BE2C (cell line): ENCODE results near the gene EARS2.

ENCODE experiments used
- DNase-seq: peaks from one replicate; pipeline ENCODE4 v3.0.0-alpha.2; 2020
- H3K27me3 ChIP-seq: fragments of 250-450 bp; sonication (Bioruptor Pico); 2 replicates; pipeline ENCODE4 v1.5.1; 2020; ENCODE audit warnings: mild to moderate bottlenecking
- H3K36me3 ChIP-seq: fragments of 250-450 bp; sonication (Bioruptor Pico); 2 replicates; pipeline ENCODE4 v1.5.1; 2020; ENCODE audit warnings: mild to moderate bottlenecking
- H3K4me1 ChIP-seq: fragments of 250-450 bp; sonication (Bioruptor Pico); 2 replicates; pipeline ENCODE4 v1.5.1; 2020
- H3K4me3 ChIP-seq: 2 replicates; pipeline ENCODE4 v1.5.1; 2011; ENCODE audit warnings: low read depth, low read length
- H3K9me3 ChIP-seq: fragments of 250-450 bp; sonication (Bioruptor Pico); 2 replicates; pipeline ENCODE4 v1.5.1; 2020
- TF ChIP-seq, protein P1 (sequence below): IDR thresholded peaks from 2 replicates; pipeline ENCODE4 v1.5.1; 2012; ENCODE audit warnings: mild to moderate bottlenecking, low read depth, low read length

Gene EARS2

DNA sequence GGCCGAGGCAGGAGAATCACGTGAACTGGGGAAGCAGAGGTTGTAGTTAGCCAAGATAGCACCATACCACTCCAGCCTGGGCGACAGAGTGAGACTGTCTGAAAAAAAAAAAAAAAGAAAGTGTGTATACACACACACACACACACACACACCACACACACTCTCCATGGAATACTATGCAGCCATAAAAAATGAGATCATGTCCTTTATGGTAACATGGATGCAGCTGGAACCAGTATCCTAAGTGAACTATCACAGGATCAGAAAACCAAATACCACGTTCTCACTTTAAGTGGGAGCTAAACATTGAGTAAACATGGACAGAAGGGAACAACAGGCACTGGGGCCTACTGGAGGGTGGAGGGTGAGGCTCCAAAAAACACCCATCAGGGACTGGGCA, 22.2 kb upstream of the EARS2 start:
- Histone ChIP-seq H3K4me3 (no peak overlapping the region), H3K4me1 (no peaks in the 10 kb centered on the region), H3K27me3 (no peaks in the 10 kb centered on the region), H3K36me3 (peaks cover 46% of the 10 kb centered on the region), H3K9me3 (no peaks in the 10 kb centered on the region)
- DNase-seq: no peak
- TF ChIP-seq, protein P1, sequence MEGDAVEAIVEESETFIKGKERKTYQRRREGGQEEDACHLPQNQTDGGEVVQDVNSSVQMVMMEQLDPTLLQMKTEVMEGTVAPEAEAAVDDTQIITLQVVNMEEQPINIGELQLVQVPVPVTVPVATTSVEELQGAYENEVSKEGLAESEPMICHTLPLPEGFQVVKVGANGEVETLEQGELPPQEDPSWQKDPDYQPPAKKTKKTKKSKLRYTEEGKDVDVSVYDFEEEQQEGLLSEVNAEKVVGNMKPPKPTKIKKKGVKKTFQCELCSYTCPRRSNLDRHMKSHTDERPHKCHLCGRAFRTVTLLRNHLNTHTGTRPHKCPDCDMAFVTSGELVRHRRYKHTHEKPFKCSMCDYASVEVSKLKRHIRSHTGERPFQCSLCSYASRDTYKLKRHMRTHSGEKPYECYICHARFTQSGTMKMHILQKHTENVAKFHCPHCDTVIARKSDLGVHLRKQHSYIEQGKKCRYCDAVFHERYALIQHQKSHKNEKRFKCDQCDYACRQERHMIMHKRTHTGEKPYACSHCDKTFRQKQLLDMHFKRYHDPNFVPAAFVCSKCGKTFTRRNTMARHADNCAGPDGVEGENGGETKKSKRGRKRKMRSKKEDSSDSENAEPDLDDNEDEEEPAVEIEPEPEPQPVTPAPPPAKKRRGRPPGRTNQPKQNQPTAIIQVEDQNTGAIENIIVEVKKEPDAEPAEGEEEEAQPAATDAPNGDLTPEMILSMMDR: no peak

DNA sequence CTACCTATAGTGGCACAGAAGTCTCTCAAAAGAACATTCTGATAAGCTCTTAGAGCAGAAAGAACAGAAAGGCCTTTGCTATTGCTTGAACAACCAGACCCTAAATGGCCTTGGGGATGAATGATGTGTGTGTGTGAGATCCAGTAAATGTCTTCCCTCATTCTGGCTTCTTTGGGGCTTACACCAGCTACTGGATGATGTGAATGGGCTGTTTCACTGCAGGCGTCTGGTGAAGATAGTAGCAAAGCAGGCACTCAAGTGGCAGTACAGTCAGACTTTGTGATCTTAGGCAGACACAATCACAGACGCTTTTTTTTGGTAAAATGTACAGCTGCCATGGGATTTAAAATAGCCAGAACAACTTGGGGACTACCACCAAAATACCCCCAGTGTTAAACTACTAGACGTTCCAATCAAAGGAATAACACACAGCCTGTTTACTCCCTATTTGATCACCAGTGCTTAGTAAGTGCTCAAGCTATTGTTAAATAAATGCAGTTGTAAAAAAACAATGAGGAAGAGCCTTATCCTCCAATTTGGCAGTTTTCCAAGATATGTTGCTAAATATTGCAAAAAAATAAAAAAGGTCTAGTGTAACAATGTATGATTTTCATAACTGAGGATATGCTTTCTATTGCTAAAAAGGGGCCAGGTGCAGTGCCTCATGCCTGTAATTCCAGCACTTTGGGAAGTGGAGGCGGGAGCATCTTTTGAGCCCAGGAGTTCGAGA, 21.1 kb upstream of the EARS2 start:
- no peak for DNase-seq
- peaks cover 46% of the 10 kb centered on the region for H3K36me3 ChIP-seq
- no peaks in the 10 kb centered on the region for H3K27me3 ChIP-seq
- no peaks in the 10 kb centered on the region for H3K9me3 ChIP-seq
- TF ChIP-seq, protein P1: no peak
- H3K4me3 ChIP-seq: no peak overlapping the region
- H3K4me1 ChIP-seq: no peaks in the 10 kb centered on the region

DNA sequence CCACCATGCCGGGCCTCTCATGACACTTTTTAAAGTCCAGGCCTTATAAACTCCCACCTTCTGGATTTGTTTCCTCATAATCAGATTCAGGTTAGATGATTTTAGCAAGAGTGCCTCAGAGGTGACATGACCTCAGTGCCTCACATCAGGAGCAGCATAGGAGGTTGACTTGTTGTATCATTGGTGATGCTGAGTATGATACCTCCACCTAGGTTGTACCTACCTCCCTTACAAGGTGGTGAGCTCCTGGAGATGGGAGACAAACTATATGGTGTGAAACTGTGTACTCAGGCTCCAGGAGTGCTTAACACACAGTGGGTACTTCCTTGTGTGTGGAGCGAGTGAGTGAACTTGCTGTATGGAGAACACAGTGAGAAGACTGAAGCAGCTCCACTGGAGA, 20.3 kb upstream of the EARS2 start:
- H3K27me3 ChIP-seq: no peaks in the 10 kb centered on the region
- no peak for DNase-seq
- no peaks in the 10 kb centered on the region for H3K9me3 ChIP-seq
- H3K4me1 ChIP-seq: no peaks in the 10 kb centered on the region
- TF ChIP-seq, protein P1: no peak
- H3K36me3 ChIP-seq: peaks cover 45% of the 10 kb centered on the region
- no peak overlapping the region for H3K4me3 ChIP-seq

DNA sequence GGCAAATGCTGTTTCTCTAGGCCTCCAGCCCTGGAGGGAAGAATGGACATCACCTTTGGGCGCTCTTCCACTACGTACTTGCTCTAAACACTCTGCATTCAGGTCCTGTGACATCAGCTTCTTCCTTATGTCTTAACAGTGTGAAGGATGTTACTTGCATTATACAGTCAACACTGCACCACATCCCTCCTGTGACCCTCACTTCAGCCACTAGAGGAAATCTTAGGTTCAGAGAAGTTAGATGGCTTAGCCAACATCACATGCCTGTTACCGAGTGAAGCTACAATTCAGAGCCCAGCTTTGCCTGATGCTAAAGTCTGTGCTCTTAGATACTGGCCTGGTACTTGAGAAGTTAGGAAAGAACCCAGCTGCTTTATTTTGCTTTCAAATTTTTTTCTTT, 18.7 kb upstream of the EARS2 start:
- TF ChIP-seq, protein P1: no peak
- H3K4me1 ChIP-seq: no peaks in the 10 kb centered on the region
- H3K27me3 ChIP-seq: no peaks in the 10 kb centered on the region
- peaks cover 31% of the 10 kb centered on the region for H3K36me3 ChIP-seq
- DNase-seq: no peak
- H3K9me3 ChIP-seq: no peaks in the 10 kb centered on the region
- no peak overlapping the region for H3K4me3 ChIP-seq

DNA sequence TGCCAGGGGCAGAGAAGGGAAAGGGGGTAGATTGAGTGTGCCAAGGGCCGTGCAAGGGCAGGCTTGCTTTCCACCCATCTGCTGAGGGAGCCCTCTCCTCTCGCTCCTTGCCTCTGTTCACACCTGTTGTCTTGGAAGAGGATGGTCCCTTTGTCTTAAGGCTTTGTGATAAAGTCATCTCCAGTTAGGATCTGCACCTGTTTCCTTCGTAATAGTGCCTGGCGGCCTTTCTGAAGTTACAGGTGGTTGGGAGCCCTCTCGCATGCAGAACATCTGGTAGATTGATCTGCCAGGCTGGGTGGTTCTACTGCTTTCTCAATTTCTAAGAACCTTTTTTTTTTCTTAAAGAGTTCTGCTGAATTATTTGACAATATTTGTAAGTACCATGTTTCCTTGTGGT, 16.7 kb upstream of the EARS2 start:
- Histone ChIP-seq H3K36me3 (peaks cover 25% of the 10 kb centered on the region), H3K27me3 (no peaks in the 10 kb centered on the region), H3K9me3 (no peaks in the 10 kb centered on the region), H3K4me1 (no peaks in the 10 kb centered on the region), H3K4me3 (no peak overlapping the region)
- DNase-seq: no peak
- TF ChIP-seq, protein P1: no peak

DNA sequence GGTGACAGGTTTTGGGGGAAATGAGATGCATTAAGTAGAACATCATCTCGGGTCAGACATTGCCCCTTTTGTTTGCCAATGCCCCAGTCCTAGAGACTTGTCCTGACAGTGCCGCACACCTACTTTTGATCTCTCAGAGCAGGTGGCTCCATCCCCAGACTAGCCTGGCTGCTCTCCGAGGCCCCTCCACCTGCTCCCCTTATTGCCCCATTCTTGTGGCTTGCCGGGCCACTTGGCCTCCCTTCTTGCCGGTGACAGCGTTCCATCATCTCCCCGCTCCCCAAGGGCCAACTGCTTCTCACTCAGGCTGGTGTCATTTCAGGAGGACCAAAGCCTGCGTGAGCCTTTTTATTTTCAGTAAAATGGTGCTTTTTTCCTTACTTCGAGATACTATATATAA, 15.2 kb upstream of the EARS2 start:
- H3K4me1 ChIP-seq: no peaks in the 10 kb centered on the region
- no peaks in the 10 kb centered on the region for H3K9me3 ChIP-seq
- DNase-seq: no peak
- H3K4me3 ChIP-seq: no peak overlapping the region
- peaks cover 34% of the 10 kb centered on the region for H3K36me3 ChIP-seq
- H3K27me3 ChIP-seq: no peaks in the 10 kb centered on the region
- TF ChIP-seq, protein P1: no peak
